CD4-positive, alpha-beta T cell treated with Interleukin-1 beta for 1 hour (primary cell): ENCODE data around the gene MTHFS.

ENCODE experiments used
- DNase-seq, 2 donors: peaks; one replicate each; pipeline ENCODE4 v3.0.0-alpha.2; 2020 to 2022

MTHFS gene

GRCh38 chr15:79874242-79874641 is 22.6 kb downstream of the MTHFS start:
- DNase-seq = no peak

DNA sequence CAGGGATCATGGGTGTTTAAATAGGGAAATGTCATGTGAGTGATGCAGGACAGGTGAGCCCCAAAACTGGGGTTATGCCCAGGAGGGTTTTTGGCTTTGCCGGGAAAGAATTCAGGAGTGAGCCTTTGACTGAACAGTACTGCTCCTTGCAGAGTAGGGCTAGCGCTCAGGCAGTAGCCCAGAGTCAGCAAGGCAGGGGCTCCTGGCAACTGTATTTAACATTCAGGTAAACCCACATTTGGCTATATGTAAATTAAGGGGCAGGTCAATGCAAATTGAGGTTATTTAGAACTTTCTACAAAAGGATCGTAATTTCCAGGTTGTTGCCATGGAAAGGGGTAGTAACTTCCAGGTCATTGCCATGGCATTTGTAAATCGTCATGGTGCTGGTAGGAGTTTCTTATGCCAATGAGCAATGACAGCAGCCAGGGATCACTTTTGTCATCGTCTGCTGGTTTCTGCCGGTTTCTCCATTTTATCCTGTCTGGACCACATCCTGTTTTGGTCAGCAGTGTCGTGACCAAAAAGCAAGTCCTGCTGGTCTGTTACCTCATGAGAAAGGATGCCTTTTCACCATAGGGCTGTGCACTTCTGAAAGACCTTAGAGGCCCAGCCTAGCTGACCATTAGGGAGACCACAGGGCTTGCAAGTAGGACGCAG is 24.3 kb downstream of the MTHFS start:
- peak; percentile 52 to 59 for DNase-seq

DNA sequence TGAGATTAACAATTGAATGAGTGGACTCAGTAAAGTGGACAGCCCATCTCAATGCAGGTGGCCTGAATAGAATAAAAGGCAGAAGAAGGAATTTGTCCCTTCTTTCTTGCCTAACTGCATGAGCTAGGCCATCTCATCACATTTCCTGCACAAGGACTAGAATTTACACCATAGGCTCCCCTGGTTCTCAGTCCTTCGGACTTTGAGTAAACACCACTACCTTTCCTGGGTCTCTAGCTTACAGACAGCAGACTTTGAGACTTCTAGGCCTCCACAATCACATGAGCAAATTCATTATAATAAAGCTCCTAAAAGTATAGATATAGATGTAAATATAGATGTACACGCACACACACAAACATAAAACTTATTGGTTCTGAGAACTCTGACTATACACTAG is 28.3 kb downstream of the MTHFS start:
- no peak for DNase-seq

GRCh38 chr15:79863886-79864285 is 32.9 kb downstream of the MTHFS start:
- DNase-seq = no peak

- no peak for DNase-seq
Observed at GRCh38 chr15:79862191-79862590, 34.6 kb downstream of the MTHFS start.

- no peak for DNase-seq
Observed at GRCh38 chr15:79860661-79861060, 36.2 kb downstream of the MTHFS start.

GRCh38 chr15:79858469-79858868 is 38.3 kb downstream of the MTHFS start:
- DNase-seq = no peak

DNA sequence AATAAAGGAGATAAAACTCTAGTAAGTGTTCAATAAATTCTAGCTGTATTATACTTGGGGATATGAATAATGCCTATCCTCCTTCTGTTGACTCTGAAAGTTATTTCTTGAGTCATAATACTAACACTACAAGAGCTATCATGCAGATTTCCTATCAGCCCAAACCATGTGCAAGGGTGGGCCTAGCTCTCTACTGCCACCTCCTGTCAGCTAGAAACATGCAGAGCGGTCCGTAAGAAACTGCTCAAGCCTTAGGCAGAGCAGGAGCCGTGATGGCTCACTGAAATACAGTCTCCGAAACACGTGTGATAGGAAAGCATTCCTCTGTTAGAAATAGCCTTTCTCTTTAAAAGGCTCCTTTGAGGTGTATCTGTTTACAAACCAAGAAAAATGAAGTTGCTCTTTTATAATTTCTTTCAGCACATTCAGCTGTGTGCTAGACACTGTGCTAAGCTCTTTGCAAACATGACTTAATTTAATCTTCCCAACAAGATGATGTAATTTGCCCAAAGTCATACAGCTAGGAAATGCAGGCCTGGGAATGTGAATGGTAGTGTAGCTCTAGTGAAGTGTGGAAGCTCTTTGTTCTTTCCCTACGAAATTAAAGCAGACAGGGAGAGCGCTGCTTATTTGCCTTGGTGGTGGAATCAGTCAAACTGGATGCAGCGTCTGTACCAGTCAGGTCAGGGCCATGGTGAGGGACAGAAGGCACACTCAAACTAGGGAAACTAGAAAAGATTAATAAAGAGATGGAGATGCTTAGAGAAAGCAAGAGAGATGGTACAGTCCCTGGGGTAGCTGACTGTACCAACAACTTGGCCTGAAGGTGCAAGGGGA is 43.1 kb downstream of the MTHFS start:
- DNase-seq = peak; percentile 59 to 61

DNA sequence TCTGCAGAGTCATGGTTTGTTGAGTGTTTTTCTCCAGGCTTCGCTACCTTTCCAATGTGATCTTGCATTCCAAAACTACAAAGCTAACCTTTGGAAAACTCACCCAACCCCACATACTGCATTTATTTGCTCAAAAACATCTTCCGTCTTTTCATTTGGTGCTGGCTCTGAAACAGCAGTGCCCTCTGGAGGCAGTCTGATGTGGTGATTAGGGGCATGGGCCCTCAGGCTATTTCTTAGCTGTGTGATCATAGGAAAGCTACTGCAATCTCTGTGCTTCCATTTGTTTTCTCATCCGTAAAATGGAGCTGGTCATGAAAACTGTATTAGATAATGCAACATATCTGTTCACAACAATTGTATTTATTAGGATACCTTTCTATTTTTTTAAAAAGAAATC is 47.0 kb downstream of the MTHFS start:
- peak in 1 of 2 donors; percentile 10 for DNase-seq

DNA sequence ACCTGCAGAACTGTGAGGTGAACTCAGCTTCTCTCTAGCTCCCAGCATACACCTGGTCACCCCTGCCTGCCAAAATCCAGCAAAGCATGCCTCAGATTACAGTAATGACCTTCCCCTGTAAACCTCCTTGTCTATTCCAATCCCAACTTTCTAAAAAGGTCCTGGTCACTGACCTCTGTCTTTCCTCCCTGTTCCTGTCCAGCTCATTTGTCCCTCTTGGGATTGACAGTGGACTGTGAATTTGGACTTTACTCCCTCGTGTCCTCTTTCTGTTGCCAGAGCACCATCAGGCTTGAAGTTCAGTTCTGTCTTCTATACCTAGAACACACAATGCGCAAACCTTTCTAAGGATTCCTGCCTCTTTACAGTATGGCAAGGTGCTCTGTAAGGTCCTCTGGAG is 50.3 kb downstream of the MTHFS start:
- DNase-seq = no peak

DNA sequence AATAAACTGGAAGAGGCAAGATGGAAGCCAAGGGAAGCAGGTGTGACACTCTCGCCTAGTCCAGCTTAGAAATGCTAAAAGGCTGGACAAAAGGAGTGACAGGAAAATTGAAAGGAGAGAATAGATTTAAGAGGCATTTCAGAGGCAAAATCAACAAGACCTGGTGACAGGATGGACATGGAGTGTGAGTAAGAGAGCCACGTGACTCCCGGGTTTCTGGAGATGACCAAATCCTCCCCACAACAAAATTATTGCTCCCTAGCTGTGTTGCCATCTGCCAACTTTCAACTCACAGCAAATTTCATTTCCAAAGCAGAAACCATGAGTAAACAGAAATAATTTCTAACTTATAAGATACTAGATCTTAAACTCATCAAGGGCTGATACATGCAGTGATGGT is 52.6 kb downstream of the MTHFS start:
- DNase-seq = no peak

GRCh38 chr15:79837846-79838245 is 59.0 kb downstream of the MTHFS start:
- no peak for DNase-seq

- DNase-seq = no peak
Observed at GRCh38 chr15:79834495-79834894, 62.3 kb downstream of the MTHFS start.

DNA sequence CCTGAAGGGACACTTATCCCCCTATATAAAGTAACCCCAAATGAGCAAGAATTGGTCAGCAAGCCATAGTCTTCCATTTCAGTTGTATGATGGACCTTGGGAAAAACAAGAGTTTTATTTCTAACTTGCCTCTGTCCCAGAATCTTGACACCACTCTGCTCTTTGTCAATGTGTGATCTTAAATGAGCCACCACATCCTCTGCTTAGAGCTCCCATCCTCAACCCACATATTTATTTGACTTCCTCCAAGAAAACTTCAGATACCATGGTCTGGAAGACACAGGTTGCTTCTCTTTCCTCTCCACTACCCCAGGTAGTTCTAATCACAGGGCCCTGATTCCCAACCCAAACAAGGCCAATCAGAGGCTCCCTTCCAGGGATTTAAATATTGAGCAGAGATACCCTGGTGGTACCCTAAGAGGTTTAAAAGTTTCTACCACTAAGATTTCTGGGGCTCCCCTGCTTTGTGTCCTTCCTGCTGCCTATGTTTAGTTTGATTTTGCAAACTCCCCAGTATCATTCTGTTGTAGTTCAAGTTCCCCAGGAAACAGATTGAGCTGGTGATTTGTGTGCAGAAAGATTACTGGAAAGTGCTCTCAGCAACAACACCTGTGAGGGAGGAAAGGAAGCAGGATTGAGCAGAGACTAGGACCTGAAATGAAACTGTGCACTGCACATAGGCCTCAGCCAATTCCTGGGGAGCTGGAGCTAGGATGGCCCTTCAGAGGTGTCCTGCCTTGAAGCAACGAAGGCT is 64.3 kb downstream of the MTHFS start:
- no peak for DNase-seq

GRCh38 chr15:79831604-79832003 is 65.2 kb downstream of the MTHFS start:
- no peak for DNase-seq

GRCh38 chr15:79829950-79830349 is 66.9 kb downstream of the MTHFS start:
- DNase-seq = no peak

DNA sequence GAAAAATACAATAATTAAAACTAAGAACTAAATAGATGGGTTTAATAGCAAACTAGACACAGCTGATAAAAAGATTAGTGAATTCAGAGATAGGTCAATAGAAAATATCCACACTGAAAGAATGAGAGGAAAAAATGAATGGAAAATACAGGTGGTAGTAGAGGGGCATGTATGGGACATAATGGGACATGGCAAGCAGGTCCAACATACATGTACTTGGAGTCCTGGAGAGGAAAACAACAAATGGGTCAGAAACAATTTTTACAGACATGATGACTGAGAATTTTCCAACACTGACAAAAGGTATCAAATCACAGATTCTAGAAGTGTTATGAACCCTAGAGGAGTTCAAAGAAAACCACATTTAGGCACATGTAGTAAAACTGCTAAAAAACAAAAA is 68.4 kb downstream of the MTHFS start:
- DNase-seq = no peak

GRCh38 chr15:79826800-79827199 is 70.0 kb downstream of the MTHFS start:
- no peak for DNase-seq

GRCh38 chr15:79824136-79824701 is 72.6 kb downstream of the MTHFS start:
- DNase-seq = no peak

- no peak for DNase-seq
Observed at GRCh38 chr15:79820820-79821219, 76.0 kb downstream of the MTHFS start.

DNA sequence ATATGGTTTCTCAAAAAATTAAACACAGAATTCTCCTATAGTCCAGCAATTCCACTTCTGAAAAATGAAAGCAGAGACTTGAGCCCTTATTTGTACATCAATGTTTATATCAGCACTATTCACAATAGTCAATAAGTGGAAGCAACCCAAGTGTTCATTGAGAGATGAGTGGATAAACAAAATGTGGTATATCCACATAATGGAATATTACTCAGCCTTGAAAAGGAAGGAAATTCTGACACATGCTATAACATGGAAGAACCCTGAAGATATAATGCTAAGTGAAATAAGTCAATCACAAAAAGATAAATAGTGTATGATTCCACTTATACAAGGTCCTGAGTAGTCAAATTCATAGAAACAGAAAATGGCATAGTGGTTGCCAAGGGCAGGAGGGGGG is 76.6 kb downstream of the MTHFS start:
- DNase-seq = no peak

DNA sequence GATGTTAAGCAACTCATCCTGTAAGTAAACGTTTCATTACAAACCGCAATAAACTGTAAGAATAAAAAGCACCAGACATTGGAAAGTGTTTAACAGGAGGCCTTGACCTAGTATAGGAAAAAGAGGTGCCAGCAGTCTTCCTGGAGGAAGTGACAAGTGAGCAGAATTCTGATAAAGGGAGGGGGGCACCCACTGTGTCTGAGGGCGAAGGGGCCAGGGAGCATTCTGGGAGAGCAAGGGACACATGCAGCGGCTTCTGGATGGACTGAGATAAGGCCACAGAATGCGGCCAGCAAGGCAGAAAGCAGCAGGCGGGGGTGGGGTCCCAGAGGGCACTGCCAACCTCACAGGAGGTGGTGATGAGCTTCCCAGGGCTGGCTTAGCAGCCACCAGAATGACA is 80.2 kb downstream of the MTHFS start:
- DNase-seq = no peak

- no peak for DNase-seq
Observed at GRCh38 chr15:79815468-79815867, 81.3 kb downstream of the MTHFS start.
